ENCODE results near the gene SORBS2. TPM values are rescaled to one million over a fixed set of nuclear protein-coding genes. Genes with fewer than 3 reads are reported as not detected.

The SORBS2 gene
- total RNA-seq, 2 experiments from 2014 or later = not detected

DNA sequence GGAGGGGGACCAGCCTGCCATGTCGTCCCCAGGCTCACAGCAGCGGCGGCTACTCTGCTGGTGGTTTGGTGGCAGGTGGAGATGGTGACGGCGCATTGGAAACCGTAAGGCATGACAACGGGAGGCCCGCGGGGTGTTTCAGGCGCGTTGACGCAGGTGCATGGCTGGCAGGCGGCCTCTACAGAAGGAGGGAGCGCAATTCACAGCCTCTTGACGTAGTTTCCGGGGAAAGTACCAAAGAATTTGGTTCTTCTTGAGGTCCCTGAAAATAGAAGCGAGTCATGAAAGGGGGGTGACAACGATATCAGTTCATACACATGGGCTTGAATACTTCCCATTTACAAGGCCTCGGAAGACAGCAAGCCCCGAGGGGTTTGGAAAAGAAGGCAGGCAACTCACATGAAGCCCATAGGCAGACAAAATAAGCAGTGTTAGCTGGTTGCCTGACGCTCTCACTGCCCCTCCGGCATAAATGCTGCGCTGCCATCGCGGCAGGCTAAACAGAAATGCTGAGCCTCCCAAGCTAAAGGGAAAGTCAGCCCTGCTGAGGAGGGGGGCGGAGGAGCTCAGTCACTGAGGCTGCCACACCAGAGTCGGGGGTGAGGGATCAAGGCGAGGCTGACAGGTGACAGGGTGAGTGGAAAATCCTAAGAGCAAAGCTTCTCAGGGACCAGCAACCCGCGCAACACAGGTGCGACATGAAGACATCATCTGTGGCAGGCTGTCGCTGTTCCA, 224.4 kb downstream of the SORBS2 start:
- H3K9me3 Mint-ChIP-seq (ENCODE audit: insufficient read depth) = no peaks in the 10 kb centered on the region
- ATAC-seq (peak; percentile 67), DNase-seq (peak; percentile 43)
- H3K36me3 Mint-ChIP-seq (ENCODE audit: low read depth) = no peaks in the 10 kb centered on the region
- ChIA-PET CTCF (interaction anchor here (3.2 kb wide), 1 partner anchor 10 kb away, joined by 17 read pairs; no protein-coding TSS in a partner anchor), POLR2A (no interaction called here)
- H3K27me3 Mint-ChIP-seq (ENCODE audit: low read depth) = peaks cover 42% of the 10 kb centered on the region
- no peak overlapping the region for H3K27ac Mint-ChIP-seq
- peaks cover 10% of the 10 kb centered on the region for H3K4me1 Mint-ChIP-seq (ENCODE audit: low read depth)
- H3K4me3 Mint-ChIP-seq = peak overlapping the region; percentile 23

DNA sequence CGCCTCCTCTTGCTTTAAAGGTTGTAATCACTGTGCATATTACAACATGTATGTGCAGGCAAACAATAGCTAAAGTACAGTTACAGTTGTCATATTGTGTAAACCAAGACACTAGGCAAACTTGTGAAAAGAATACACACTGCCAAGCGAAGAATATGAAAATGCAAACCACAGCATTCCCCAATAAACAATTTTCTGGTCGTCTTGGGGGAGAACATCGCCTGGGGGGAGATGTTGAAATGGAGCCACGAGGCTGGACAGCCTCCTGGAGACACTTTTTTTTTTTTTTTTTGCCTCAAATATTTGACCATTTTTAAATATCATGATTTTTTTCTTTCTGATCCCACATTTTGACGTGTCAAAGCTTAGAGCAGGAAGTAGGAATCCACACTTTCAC, 225.0 kb downstream of the SORBS2 start:
- peak overlapping the region; percentile 23 for H3K4me3 Mint-ChIP-seq
- ATAC-seq (no peak), DNase-seq (no peak)
- peaks cover 10% of the 10 kb centered on the region for H3K4me1 Mint-ChIP-seq (ENCODE audit: low read depth)
- H3K36me3 Mint-ChIP-seq (ENCODE audit: low read depth) = no peaks in the 10 kb centered on the region
- no peaks in the 10 kb centered on the region for H3K9me3 Mint-ChIP-seq (ENCODE audit: insufficient read depth)
- no peak overlapping the region for H3K27ac Mint-ChIP-seq
- ChIA-PET CTCF (interaction anchor here (3.2 kb wide), 1 partner anchor 11 kb away, joined by 17 read pairs; no protein-coding TSS in a partner anchor), POLR2A (no interaction called here)
- H3K27me3 Mint-ChIP-seq (ENCODE audit: low read depth) = peaks cover 45% of the 10 kb centered on the region

DNA sequence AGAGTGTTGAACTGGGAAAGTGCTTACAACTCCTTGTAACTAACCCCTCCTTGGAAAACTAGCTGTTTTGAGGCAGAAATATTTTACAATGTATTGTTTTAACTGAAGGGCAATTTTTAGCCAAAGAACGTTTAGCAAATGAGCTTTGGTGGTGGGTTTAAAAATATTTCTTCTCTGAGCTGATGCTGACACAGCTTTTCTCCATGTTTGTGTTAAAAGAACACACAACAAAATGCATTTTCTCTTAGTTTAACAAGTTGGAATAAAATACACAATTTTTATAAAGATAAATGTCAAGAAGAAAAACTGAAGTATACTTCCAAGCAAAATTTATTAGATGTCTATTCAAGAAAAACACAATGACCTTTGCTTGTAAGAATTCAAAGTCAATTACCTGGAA, 226.8 kb downstream of the SORBS2 start:
- POLR2A ChIA-PET = no interaction called here
- Mint-ChIP-seq H3K4me1 (ENCODE audit: low read depth) (peaks cover 10% of the 10 kb centered on the region), H3K27me3 (ENCODE audit: low read depth) (peaks cover 38% of the 10 kb centered on the region), H3K9me3 (ENCODE audit: insufficient read depth) (no peaks in the 10 kb centered on the region), H3K4me3 (no peak overlapping the region), H3K27ac (no peak overlapping the region), H3K36me3 (ENCODE audit: low read depth) (no peaks in the 10 kb centered on the region)
- ATAC-seq (no peak), DNase-seq (no peak)
- CTCF ChIA-PET = interaction anchor here (3.2 kb wide), 1 partner anchor 12 kb away, joined by 17 read pairs; no protein-coding TSS in a partner anchor

DNA sequence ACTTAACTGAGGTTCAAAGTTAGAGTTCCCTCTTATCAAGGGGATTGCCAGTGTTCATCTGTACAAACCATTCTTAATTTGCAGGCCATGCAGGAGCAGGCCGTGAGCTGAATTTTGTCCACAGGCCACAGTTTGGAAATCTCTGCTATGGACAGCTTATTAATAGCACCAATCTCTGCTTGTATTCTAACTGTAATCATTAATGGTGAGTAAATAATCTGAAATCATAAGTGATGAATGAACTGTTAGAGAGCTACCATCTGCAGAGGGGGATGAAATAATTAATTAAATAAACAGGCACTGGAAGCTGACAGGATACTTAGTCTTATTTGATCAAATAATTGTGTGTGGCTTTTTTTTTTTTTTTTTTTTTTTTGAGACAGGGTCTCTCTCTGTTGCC, 228.2 kb downstream of the SORBS2 start:
- ATAC-seq (no peak), DNase-seq (no peak)
- Mint-ChIP-seq H3K27me3 (ENCODE audit: low read depth) (peaks cover 29% of the 10 kb centered on the region), H3K4me1 (ENCODE audit: low read depth) (peaks cover 10% of the 10 kb centered on the region), H3K4me3 (no peak overlapping the region), H3K27ac (no peak overlapping the region), H3K36me3 (ENCODE audit: low read depth) (no peaks in the 10 kb centered on the region), H3K9me3 (ENCODE audit: insufficient read depth) (no peaks in the 10 kb centered on the region)
- CTCF ChIA-PET = interaction anchor here (0.6 kb wide), 1 partner anchor 64 kb away, joined by 3 read pairs; no protein-coding TSS in a partner anchor
- POLR2A ChIA-PET = no interaction called here

DNA sequence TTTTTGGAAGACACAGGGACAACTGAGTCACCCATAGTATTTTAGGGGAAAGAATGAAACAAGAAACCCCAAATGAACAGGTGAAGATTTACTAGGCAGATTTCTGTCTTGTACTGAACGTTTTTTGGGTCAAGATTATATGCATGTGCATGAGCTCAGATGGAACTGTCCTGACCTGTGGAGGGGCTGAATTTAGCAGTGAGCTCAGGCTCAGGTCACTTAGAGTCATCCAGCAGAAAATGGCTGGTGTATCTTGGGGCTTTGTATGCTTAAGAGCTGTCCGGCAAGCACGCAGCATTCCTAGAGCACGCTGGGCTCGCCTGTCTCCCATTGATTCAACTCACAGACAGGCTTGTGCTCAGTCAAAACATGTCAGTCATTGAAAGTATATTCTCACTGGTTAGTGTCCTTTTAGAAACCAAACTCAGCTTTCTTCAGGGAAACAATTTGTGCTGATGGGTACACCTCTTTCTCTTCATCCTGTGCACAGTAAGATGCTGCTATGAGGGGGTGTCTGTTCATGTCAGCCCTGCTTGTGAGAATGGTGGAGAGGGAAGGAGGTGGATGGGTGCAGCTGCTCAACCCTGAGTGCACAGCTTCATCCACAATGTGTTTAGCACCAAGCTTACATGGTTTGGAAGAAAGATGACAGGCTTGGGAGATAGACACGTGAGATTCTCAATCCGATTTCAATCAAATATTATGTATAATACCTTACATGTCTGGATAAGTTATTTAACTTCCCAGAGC, 229.2 kb downstream of the SORBS2 start:
- ChIA-PET CTCF (no interaction called here), POLR2A (no interaction called here)
- peaks cover 10% of the 10 kb centered on the region for H3K4me1 Mint-ChIP-seq (ENCODE audit: low read depth)
- DNase-seq (no peak), ATAC-seq (no peak)
- no peak overlapping the region for H3K4me3 Mint-ChIP-seq
- H3K9me3 Mint-ChIP-seq (ENCODE audit: insufficient read depth) = no peaks in the 10 kb centered on the region
- no peak overlapping the region for H3K27ac Mint-ChIP-seq
- no peaks in the 10 kb centered on the region for H3K36me3 Mint-ChIP-seq (ENCODE audit: low read depth)
- peaks cover 23% of the 10 kb centered on the region for H3K27me3 Mint-ChIP-seq (ENCODE audit: low read depth)

DNA sequence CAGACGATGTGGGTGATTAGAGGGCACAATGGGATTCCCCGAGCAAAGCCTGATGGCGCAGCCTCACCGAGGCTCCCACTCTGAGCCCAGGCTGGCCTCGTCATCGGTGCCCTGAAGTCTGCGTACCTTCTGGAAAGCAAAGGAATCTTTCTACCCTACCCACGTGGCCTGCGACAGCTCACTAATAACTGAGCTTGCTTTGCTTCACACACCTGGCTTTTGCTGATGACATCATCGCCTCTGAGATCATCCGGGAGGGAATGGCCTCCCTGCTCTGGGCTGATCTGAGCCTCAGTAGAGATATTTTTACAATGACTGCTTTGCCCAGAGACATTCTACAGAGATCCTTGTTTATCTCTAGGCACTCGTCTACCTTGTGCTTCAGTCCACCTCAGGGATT, 231.3 kb downstream of the SORBS2 start:
- Mint-ChIP-seq H3K4me3 (no peak overlapping the region), H3K9me3 (ENCODE audit: insufficient read depth) (no peaks in the 10 kb centered on the region), H3K4me1 (ENCODE audit: low read depth) (no peaks in the 10 kb centered on the region), H3K36me3 (ENCODE audit: low read depth) (no peaks in the 10 kb centered on the region), H3K27ac (no peak overlapping the region), H3K27me3 (ENCODE audit: low read depth) (peaks cover 8% of the 10 kb centered on the region)
- ChIA-PET CTCF (no interaction called here), POLR2A (no interaction called here)
- ATAC-seq (no peak), DNase-seq (no peak)

DNA sequence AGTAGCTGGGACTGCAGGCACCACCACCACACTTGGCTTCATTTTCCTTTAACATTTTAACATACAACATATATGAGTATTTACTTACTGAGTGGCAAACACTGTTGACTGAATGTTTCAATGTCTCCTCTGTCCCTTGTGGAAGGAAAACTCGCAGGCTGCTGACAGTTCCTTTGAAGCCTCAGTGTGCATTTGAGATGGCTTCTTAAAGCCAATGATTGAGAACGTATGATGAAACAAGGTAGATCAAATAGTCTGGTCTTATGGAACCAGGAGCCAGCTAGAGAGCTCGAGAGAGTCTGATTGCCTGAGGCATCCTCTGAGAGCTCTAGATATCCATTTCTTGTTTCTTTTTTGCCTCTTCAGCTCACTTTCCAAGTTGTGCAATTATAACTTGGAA, 233.7 kb downstream of the SORBS2 start:
- Mint-ChIP-seq H3K27me3 (ENCODE audit: low read depth) (peaks cover 10% of the 10 kb centered on the region), H3K4me3 (no peak overlapping the region), H3K36me3 (ENCODE audit: low read depth) (no peaks in the 10 kb centered on the region), H3K27ac (no peak overlapping the region), H3K4me1 (ENCODE audit: low read depth) (no peaks in the 10 kb centered on the region), H3K9me3 (ENCODE audit: insufficient read depth) (no peaks in the 10 kb centered on the region)
- ATAC-seq = no peak
- DNase-seq = no peak
- ChIA-PET POLR2A (interaction anchor here (0.6 kb wide), 1 partner anchor 336 kb away, joined by 3 read pairs; no protein-coding TSS in a partner anchor), CTCF (interaction anchor here (3.4 kb wide), 1 partner anchor 19 kb away, joined by 9 read pairs; no protein-coding TSS in a partner anchor)

DNA sequence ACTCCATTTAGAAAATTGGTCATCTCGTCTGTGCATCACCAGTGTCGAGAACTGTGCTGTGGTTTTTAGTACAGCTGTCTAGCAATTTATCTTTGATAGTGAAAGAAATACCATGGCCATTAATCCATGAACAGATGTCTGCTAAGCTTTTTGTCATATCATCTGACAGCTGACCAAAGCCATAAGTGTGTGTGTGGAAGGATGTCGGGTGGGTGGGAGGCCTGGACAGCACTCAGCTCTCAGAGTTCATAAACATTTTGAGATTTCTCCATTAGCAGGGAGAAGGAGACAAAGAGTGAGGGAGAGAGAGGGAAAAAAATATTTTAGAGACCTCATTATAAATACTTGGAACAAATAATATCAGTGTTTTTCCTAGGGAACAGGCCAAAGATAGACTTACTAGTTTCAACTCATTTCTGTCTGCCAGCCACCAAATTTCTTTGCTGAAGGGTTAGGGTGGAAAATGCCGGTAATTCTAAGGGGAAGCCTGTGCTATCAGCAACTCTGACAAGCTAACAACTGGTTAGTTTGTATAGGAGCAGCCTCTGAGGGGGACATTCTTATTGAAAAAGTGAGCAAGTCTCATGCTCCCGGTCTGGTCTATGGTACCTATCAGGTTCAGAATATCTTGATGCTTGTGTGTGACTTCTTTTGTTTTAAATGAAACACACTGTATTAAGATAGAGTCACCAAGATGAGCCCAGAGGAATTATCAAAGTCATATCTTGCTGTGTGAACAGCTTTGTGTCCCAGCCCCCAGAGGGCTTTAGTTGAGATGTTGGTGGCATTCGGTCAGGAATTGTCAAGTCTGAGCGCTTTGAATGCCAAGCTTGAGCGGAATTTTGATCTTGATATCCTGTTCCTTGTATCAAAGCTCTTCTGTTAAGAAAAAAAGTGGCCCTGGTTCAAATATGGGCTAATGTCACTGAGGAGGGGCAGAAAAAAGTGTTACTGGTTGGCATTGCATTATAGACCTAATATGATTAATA, 234.7 kb downstream of the SORBS2 start:
- H3K9me3 Mint-ChIP-seq (ENCODE audit: insufficient read depth) = no peaks in the 10 kb centered on the region
- no peak overlapping the region for H3K4me3 Mint-ChIP-seq
- no peak for DNase-seq
- H3K27me3 Mint-ChIP-seq (ENCODE audit: low read depth) = peaks cover 4% of the 10 kb centered on the region
- CTCF ChIA-PET = interaction anchor here (3.4 kb wide), 1 partner anchor 20 kb away, joined by 9 read pairs; no protein-coding TSS in a partner anchor
- POLR2A ChIA-PET = no interaction called here
- no peaks in the 10 kb centered on the region for H3K4me1 Mint-ChIP-seq (ENCODE audit: low read depth)
- H3K27ac Mint-ChIP-seq = no peak overlapping the region
- no peak for ATAC-seq
- no peaks in the 10 kb centered on the region for H3K36me3 Mint-ChIP-seq (ENCODE audit: low read depth)

DNA sequence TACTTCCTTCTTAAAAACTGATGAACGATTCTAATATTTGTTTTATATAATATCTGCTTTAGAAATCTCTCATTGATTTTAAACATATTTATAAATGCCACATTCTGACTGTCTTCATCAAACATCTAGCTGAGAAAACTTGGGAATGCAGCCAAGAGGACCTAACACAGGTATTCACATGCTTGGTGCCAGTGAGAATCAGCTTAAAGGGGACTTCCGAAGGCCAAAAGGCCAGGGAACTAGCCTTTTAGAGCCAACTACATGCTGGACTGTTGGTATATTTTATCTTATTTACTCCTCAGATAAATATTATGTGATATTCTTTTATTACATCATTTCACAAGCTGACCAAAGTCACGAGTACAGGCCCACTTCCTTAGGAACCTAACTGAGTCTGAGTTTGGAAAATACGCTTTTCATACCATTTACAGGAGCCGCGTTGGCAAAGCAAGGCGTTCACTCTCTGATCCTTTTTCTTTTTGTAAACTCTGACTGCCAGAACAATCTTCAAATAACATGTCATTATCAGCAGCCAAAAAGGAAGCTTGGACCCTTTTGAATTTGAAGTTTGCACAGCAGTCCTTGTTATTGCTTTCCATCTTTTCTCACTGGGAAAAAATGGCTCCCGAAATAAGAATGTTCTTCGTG, 235.6 kb downstream of the SORBS2 start:
- Mint-ChIP-seq H3K27ac (no peak overlapping the region), H3K9me3 (ENCODE audit: insufficient read depth) (no peaks in the 10 kb centered on the region), H3K4me1 (ENCODE audit: low read depth) (no peaks in the 10 kb centered on the region), H3K36me3 (ENCODE audit: low read depth) (no peaks in the 10 kb centered on the region), H3K27me3 (ENCODE audit: low read depth) (peaks cover 5% of the 10 kb centered on the region), H3K4me3 (no peak overlapping the region)
- ATAC-seq = no peak
- POLR2A ChIA-PET = no interaction called here
- no peak for DNase-seq
- CTCF ChIA-PET = interaction anchor here (3.4 kb wide), 1 partner anchor 21 kb away, joined by 9 read pairs; no protein-coding TSS in a partner anchor

DNA sequence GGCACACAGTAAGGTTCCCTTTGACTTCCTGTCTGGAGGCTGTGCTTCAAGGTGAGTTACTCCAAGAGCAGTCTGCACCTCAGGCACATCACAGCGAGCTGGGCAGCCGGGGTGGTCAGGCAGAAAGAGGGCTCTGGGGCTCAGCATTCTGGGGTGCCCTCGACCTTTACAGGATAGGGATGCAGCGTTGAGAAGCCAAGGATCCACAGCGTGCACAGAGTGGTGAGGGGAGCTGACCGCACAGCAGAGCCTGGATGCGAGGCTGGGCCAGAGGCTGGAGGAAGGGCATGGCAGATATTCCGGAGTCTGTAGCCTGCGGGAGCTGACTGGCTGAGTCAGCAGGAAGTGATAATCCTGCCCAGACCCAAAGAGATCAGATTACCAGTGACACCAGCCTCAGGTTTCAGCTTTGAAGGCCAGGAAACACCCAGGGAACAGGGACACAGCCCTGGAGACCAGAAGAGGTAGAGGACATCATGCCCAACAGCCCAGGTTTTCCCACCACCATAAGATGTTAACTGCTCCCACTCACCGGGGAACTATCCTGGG, 238.3 kb downstream of the SORBS2 start:
- DNase-seq = no peak
- ChIA-PET POLR2A (no interaction called here), CTCF (no interaction called here)
- H3K27ac Mint-ChIP-seq = no peak overlapping the region
- H3K4me1 Mint-ChIP-seq (ENCODE audit: low read depth) = no peaks in the 10 kb centered on the region
- ATAC-seq = no peak
- H3K9me3 Mint-ChIP-seq (ENCODE audit: insufficient read depth) = no peaks in the 10 kb centered on the region
- no peaks in the 10 kb centered on the region for H3K36me3 Mint-ChIP-seq (ENCODE audit: low read depth)
- H3K27me3 Mint-ChIP-seq (ENCODE audit: low read depth) = peaks cover 5% of the 10 kb centered on the region
- no peak overlapping the region for H3K4me3 Mint-ChIP-seq

DNA sequence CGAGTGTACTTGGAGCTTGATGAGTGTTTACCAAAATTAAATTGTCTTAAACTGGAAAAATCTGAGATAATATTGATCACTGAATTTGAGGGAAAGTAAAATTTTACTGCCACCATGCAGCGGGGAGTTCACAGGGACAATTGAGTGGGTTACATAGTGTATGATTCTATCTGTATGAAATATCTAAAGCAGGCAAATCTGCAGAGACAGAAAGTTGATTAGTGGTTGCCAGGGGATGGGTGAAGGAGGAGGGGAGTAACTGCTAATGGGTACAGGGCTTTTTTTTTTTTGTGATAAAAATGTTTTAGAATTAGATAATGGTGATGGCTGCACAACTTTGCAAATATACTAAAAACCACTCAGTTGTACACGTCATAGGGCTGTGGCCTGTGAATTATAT, 241.3 kb downstream of the SORBS2 start:
- Mint-ChIP-seq H3K27ac (no peak overlapping the region), H3K4me1 (ENCODE audit: low read depth) (no peaks in the 10 kb centered on the region), H3K4me3 (no peak overlapping the region), H3K27me3 (ENCODE audit: low read depth) (peaks cover 8% of the 10 kb centered on the region), H3K36me3 (ENCODE audit: low read depth) (no peaks in the 10 kb centered on the region), H3K9me3 (ENCODE audit: insufficient read depth) (no peaks in the 10 kb centered on the region)
- POLR2A ChIA-PET = no interaction called here
- ATAC-seq (no peak), DNase-seq (no peak)
- CTCF ChIA-PET = no interaction called here

Data from activated CD8-positive, alpha-beta T cell treated with anti-CD3 and anti-CD28 coated beads, Interleukin-2, amount 10 ng/mL, durations not matched to agents 7 days and 5 days (primary cell).